Femur (tissue), 1 donor: ENCODE data around the gene THAP4.
A peak's percentile ranks its signal among the peaks of the same experiment; 100 is the strongest.

ENCODE experiments used
- DNase-seq: peaks from one replicate; pipeline ENCODE4 v3.0.0-alpha.2; 2017

Gene THAP4

DNA sequence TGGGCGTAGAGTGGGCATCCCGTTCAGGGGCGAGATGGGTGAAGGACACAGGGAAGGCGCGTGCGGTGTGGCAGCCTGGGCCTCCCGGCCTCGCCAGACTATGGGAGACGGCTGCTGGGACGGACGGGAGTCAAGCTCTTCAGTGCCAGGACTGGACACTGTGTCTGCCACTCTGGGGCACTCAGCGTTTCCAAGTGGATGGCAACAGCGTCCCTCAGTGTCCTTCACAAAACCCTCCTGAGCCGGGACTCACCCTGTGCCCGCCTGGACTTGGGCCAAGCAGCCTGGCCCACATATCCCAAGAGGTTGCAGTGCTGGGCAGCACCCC, 94.7 kb downstream of the THAP4 start:
- no peak for DNase-seq

DNA sequence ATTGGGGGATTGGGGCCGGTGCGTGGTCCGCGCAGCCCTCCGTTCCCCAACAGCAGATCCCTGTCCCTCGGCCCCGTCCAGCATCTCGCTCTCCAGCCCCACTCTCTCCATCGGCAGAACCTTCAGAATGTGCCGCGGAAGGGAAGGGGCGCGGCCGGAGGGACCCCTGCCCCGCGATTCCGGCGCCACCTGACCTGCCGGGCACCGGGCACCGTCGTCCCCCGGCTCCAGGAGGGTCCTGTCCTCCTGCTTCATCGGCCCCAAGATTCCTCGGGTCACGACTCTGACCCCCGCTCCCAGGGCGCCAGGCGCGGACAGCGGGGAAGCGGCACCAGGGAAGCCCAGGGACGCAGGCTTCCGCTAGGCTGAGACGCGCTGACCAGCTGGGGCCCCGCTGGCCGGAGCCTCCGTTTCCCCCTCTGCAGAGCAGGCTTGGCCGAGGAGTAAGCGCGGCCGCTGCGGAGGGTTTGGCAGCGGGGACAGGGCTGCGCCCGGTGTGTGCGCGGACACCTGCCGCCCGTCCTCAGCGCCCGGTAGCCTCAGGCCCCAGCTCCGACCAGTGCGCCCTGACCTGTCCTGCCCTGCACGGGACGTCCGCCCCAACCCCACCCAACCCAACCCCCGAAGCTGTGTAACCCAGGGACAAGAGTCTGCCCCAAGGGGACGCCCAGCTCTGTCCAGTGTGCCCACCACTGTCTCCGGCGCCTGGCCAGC, 95.2 kb downstream of the THAP4 start:
- no peak for DNase-seq

DNA sequence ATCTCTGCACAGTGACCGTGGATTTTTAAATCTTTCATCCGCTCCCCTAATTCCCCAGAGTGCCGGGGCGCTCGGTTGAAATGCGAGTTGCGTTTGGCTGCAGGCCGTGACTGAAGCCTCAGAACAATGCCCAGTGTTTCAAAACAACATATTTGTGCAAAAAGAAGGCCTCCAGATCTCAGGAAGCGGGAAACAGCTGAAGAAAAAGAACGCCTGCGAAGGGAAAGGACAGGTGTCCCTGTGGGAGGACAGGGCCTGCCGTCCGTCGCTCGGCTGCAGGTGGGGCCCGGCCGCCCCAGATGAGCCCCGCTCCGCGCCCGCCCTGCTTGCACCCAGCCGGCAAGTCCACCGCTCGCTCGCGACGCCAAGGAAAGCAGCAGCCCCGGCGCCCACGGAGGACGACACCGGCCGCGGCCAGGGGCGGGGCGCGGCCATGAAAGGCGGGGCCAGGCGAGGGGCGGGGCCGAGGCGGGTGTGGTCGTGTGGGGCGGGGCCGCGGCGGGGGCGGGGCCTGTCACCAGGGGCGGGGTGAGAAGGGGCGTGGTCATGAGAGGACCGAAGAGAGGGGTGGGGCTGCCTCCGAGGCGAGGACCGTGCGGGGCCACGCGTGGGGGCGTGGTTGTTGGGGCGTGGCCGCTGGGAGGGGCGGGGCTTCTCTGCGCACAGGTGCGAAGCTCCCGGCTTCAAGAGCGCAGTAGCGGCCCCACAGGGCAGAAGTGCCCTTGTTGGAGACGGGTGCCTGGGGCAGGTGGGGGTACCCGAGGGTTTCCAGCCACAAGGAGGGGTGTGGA, 96.0 kb downstream of the THAP4 start:
- DNase-seq = peak; percentile 67

DNA sequence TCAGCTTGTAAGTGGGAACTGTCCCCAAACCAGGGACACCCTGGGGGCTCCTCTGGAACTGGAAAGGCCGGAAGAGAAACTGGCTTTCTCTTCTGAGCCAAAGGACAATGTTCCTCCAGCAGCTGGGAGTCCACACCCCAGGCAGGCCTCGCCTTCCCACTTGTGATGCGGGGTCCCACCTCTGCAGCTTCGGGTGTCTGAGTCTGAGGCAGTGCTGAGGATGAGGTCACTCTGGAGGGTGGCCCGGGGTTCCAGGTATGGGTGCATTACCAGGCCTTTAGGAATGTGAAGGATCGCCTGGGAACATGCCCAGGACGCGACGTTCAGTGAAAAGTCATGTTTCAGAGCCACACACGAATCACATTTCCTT, 96.6 kb downstream of the THAP4 start:
- no peak for DNase-seq

DNA sequence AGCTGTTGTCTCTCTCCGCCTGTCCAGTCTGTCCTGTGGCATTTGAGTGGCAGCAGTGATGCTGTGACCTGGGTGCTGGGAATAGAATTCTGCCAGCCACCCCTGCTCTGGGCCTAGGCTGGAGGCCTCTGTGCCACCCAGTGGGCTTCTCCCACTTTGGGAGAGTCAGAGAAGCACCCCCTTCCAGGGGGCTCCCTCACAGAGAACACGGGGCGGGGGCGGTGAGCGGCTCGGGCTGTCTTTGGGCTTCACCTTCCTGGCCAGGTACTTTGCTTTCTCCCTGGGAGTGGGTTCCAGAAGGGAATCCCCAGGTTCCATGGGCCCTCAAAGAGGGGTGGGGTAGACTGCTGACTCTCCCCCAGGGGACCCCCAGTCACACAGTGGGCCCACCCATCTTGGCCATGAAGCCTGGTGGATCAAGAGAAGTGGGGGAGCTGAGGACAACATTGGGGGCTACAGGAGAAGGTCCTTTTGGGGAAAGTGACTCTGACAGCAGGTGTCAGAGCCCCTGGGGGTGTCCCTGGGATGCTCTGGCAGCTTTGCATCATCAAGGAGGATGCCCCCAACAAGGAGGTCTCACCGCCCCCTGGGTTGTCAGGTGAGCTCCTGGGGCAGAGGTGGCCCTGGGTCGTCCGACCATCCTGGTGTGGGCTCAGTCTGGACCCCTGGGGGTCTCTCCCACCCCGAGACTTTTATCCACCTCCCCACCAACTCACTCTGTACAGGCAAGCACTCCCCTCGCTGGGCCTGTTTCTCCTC, 97.2 kb downstream of the THAP4 start:
- no peak for DNase-seq

DNA sequence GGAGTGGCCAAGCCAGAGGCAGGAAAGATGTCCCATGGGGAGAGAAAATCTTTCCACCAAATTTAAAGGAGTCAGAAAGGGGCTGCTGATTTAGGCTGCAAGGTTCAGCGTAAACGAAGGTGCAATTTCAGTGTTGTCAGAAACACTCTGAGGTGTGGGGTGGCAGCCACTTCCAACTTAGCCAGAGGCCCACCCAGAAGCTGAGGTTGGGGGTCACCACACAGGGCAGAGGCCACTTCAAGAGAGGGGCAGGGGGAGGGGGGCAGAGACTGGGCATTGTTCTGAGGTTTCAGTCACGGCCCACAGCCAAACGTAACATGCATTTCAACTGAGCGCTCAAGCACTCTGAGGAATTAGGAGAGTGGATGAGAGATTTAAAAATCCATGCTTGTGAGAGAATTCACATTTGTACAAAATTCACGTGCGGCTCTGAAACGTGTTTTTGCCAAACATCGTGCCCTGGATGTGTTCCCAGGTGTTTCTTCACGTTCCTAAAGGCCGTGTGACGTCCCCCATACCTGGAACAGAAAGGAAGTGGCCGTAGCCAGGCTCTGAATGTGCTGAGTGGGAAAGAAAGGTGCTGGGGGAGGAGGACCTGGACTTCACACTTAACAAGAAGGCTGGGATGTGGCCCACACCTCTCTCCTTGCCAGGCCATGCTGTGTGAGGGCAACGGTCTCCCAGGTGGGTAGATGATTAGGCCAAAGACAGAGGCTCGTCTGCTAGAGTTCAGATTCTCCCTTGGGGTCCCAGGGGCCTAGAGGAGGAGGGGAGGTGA, 97.9 kb downstream of the THAP4 start:
- no peak for DNase-seq

DNA sequence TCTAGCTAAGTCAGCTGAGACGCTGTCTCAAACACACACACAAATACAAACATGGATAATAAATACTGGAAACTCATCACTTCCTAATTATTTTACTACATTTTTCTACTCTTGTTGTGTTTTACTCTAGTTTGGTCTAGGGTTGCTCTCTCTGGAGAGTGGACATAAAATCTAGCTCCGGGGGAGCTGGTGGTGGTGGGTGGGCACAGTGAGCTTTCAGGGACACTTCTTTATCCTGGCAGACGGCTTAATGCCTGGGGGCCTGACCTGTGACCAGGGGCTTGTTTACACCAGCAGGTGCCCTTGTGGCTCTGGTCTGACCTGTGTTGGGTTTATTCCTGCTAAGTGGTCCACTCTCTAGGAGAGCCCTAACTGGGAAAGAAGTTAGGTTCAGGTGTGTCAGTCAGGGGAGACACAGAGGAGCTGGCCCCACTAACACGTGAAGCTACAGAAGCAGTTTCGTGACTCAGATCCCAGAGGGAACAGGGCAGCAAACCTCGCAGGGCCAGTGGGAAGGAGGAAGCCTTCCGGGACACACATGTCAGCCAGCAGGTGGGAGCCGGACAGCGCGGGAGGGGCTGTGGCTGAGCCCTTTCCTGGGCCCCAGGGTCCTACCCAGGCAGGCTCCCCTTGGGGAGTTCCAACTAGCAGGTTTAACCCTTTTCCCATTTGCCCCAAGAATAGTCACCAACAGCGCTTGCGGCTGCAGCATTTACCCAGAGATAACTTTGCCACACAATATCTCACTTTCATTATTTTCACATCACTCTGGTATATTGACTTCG, 100.9 kb downstream of the THAP4 start:
- no peak for DNase-seq

DNA sequence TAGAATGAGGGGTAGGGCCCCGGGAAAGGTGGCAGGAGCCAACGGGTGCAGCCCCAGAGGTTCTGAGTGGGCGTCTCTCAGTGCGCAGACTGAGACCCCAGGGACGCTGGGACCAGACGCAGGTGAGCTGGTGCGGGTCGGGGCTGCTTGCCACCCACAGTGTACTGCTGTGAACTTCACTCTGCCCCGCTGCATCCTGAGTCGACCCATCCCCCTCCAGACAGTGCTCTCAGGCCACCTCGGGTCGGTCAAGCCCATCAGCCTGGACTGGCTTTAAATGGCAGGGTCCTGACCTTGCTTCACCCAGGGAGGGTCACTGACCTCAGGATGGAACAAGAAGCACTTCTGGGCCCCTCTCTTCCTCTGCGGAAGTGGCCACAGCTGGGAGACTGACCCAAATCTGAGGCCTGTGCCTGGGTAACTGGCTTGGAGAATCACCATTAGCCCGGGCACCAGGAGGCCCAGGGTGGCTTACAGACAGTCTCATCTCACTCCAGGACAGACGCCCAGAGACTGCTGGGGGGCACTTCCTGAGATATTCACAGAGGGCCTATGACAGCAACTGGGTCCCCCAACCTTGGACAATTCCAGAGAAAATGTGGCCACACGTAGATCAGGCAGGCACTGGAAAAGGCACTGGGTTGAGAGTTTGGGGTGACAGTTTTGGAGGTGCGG, 102.1 kb downstream of the THAP4 start:
- DNase-seq = no peak
